Prostate gland (tissue), 2 donors: Measurements from ENCODE around the gene ZNF827. TPM values are rescaled to one million over a fixed set of nuclear protein-coding genes. Genes with fewer than 3 reads are reported as not detected.

Source experiments
- DNase-seq: peaks from one replicate; pipeline ENCODE4 v3.0.0-alpha.2; 2019; ENCODE audit warnings: low spot score
- H3K27ac ChIP-seq, 2 donors: fragments of 200-600 bp; sonication (generic); 2 replicates each; pipeline ENCODE4 v1.5.1; 2017 to 2019
- H3K27me3 ChIP-seq: fragments of 200-600 bp; sonication (generic); replicated peaks from 2 replicates; pipeline ENCODE4 v1.5.1; 2019; ENCODE audit not compliant: insufficient read depth
- H3K36me3 ChIP-seq, 2 donors: fragments of 200-600 bp; sonication (generic); 1 replicate in 1 of 2; 2 replicates in 1 of 2; pipeline versions ENCODE4 v1.5.1 to v1.8.1; 2017 to 2019
- H3K4me1 ChIP-seq: fragments of 200-600 bp; sonication (generic); replicated peaks from 2 replicates; pipeline ENCODE4 v1.5.1; 2019
- H3K4me3 ChIP-seq, 2 donors: fragments of 200-600 bp; sonication (generic); 2 replicates each; pipeline ENCODE4 v1.5.1; 2017 to 2019
- H3K9me3 ChIP-seq: fragments of 200-600 bp; sonication (generic); 2 replicates; pipeline ENCODE4 v1.5.1; 2017
- POLR2A ChIP-seq: fragments of 450-650 bp; IDR thresholded peaks from one replicate; pipeline ENCODE4 v1.6.1; 2016; ENCODE audit warnings: antibody characterized with exemption, mild to moderate bottlenecking
- POLR2AphosphoS5 ChIP-seq: sonication (generic); formaldehyde crosslinking; IDR thresholded peaks from one replicate; pipeline ENCODE4 v1.6.1; 2017; ENCODE audit warnings: antibody characterized with exemption
- WGBS: methylation state at CpG from one replicate; pipeline ENCODE4 v1.1.5; 2018; 5-methylcytosine and 5-hydroxymethylcytosine counted together
- intact Hi-C: fragments of 100-400 bp; cut with DNase I; formaldehyde crosslinking; loops from one replicate; pipeline ENCODE4 v1.14.2; 2022
- total RNA-seq, 2 donors: library from RNA; depleted of rRNA; stranded (reverse); fragments of >200 nt; gene quantifications; one replicate each; pipeline ENCODE4 v1.1.0, GENCODE V29; 2016
- TF ChIP-seq, protein P1 (sequence below), 4 experiments: fragments of 200-600 bp in 2 of 4; fragments of 450-650 bp in 2 of 4; sonication (generic) in 2 of 4; IDR thresholded peaks; 1 replicate in 3 of 4; 2 replicates in 1 of 4; pipeline ENCODE4 v1.5.1; 2016 to 2019; ENCODE audit warnings: antibody characterized with exemption in 4 of 4, mild to moderate bottlenecking in 2 of 4, moderate library complexity in 2 of 4

ZNF827 gene
- total RNA-seq, 2 donors from 2014 or later: 221 to 286 TPM

DNA sequence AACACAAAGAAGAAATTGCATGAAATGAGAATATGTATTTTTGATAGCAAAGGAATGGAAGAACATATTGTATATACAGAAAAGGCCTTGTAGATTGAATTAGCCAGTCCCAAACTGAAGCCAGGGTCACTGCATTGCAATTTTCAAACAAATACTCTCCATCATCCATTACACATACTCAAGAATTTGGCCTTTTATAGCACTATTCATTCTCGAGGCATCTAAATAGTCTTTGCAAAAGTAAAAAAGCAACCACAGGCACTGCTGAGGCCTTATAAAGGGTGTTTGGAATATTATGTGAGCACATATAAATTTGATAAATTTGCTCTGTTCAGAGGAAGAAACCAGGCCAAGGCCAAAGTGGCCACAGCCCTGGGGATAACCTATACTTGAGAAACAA lies 123.0 kb downstream of the ZNF827 start:
- no peaks in the 10 kb centered on the region for H3K36me3 ChIP-seq
- no peak overlapping the region for H3K4me3 ChIP-seq
- TF ChIP-seq POLR2AphosphoS5 (no peak), POLR2A (no peak)
- TF ChIP-seq, protein P1, sequence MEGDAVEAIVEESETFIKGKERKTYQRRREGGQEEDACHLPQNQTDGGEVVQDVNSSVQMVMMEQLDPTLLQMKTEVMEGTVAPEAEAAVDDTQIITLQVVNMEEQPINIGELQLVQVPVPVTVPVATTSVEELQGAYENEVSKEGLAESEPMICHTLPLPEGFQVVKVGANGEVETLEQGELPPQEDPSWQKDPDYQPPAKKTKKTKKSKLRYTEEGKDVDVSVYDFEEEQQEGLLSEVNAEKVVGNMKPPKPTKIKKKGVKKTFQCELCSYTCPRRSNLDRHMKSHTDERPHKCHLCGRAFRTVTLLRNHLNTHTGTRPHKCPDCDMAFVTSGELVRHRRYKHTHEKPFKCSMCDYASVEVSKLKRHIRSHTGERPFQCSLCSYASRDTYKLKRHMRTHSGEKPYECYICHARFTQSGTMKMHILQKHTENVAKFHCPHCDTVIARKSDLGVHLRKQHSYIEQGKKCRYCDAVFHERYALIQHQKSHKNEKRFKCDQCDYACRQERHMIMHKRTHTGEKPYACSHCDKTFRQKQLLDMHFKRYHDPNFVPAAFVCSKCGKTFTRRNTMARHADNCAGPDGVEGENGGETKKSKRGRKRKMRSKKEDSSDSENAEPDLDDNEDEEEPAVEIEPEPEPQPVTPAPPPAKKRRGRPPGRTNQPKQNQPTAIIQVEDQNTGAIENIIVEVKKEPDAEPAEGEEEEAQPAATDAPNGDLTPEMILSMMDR (IDR thresholded peaks at IDR 0.05): no peak
- H3K27ac ChIP-seq: no peak overlapping the region
- intact Hi-C loops: no loop called here
- DNase-seq: no peak
- H3K27me3 ChIP-seq: no peaks in the 10 kb centered on the region
- no peaks in the 10 kb centered on the region for H3K9me3 ChIP-seq
- 71% methylated on average over 1 of the region's 1 CpG for WGBS
- H3K4me1 ChIP-seq: no peaks in the 10 kb centered on the region

DNA sequence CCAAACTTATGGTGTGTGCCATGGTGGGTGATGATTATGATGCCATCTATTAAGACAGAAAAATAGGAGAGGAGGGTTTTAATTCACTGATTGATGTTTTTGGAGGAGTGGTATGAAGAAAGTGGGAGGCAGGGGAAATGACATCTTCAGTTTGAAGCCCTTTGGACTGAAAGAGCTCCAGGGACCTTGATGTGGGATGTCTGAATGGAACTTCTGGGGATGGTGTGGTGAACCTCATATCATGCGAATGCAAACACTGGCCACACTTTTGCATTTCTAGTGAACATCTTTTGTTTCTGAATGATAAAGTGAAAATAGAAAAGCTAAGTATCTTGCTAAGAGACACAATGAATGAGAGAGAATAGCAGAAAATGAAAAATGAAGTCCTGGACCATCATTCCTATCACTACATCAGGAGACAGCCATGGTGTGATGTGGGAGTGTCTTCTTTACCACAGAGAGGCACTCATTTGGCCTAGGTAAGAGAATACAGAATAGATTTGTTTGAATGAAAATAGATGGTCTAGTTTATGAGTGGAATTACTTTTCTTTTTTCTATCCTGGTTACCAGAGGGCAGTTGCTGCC lies 123.5 kb downstream of the ZNF827 start:
- no peaks in the 10 kb centered on the region for H3K9me3 ChIP-seq
- no peaks in the 10 kb centered on the region for H3K27me3 ChIP-seq
- TF ChIP-seq POLR2AphosphoS5 (no peak), POLR2A (no peak)
- TF ChIP-seq, protein P1 (IDR thresholded peaks at IDR 0.05): no peak
- WGBS: 100% methylated on average over 1 of the region's 1 CpG
- H3K36me3 ChIP-seq: no peaks in the 10 kb centered on the region
- intact Hi-C loops: no loop called here
- no peak overlapping the region for H3K27ac ChIP-seq
- no peak for DNase-seq
- H3K4me3 ChIP-seq: no peak overlapping the region
- H3K4me1 ChIP-seq: no peaks in the 10 kb centered on the region

GRCh38 chr4:145814246-145814645 lies 124.4 kb downstream of the ZNF827 start:
- H3K36me3 ChIP-seq: no peaks in the 10 kb centered on the region
- WGBS: 100% methylated on average over 1 of the region's 1 CpG
- no peak for TF ChIP-seq POLR2AphosphoS5
- TF ChIP-seq, protein P1 (IDR thresholded peaks at IDR 0.05): no peak
- no peak for TF ChIP-seq POLR2A
- H3K9me3 ChIP-seq: no peaks in the 10 kb centered on the region
- no peak overlapping the region for H3K27ac ChIP-seq
- no peaks in the 10 kb centered on the region for H3K4me1 ChIP-seq
- no peak for DNase-seq
- intact Hi-C loops: no loop called here
- no peak overlapping the region for H3K4me3 ChIP-seq
- H3K27me3 ChIP-seq: no peaks in the 10 kb centered on the region

- TF ChIP-seq POLR2A (no peak), POLR2AphosphoS5 (no peak)
- TF ChIP-seq, protein P1 (IDR thresholded peaks at IDR 0.05): no peak
- intact Hi-C loops: no loop called here
- Histone ChIP-seq H3K4me1 (no peaks in the 10 kb centered on the region), H3K36me3 (no peaks in the 10 kb centered on the region), H3K9me3 (no peaks in the 10 kb centered on the region), H3K27ac (no peak overlapping the region), H3K27me3 (no peaks in the 10 kb centered on the region), H3K4me3 (no peak overlapping the region)
- 94% methylated on average over 8 of the region's 8 CpGs for WGBS
- DNase-seq: no peak
Observed at GRCh38 chr4:145812919-145813318, 125.7 kb downstream of the ZNF827 start.

DNA sequence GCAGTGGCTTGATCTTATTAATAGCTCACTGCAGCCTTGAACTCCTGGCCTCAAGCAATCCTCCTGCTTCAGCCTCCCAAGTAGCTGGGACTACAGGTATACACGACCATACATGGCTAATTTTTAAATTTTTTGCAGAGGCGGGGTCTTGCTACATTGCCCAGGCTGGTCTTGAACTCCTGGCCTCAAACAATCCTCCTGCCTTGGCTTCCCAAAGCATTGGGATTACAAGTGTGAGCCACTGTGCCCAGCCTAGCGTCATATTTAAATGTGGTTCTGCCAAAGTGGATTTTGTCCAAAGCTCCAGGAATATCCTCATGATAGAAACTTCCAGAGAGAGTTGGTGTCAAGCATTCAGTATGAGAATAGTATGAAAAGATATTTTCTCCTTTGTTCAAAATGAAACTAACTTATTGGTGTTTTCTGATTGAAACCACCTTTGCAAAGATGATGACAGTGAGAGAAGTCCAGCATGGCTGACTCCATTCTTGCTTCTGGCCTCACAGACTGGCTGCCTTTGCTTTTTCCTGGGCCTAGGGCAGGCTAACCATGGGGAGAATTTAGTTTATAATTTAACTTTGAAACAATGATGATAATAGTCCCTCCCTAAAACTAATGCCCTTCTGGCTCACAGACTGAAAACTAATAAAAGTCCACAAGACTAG lies 129.6 kb downstream of the ZNF827 start:
- no peaks in the 10 kb centered on the region for H3K27me3 ChIP-seq
- 95% methylated on average over 3 of the region's 3 CpGs for WGBS
- no peaks in the 10 kb centered on the region for H3K4me1 ChIP-seq
- no peak overlapping the region for H3K27ac ChIP-seq
- no peaks in the 10 kb centered on the region for H3K36me3 ChIP-seq
- H3K9me3 ChIP-seq: no peaks in the 10 kb centered on the region
- no peak for DNase-seq
- H3K4me3 ChIP-seq: no peak overlapping the region
- intact Hi-C loops: no loop called here
- TF ChIP-seq POLR2A: no peak
